GM23248 (cell line): ENCODE results near the gene SMYD3.

ENCODE experiments used
- EZH2 ChIP-seq: fragments of 200-600 bp; sonication (generic); IDR thresholded peaks from 2 replicates; pipeline ENCODE4 v1.6.1; 2018; ENCODE audit warnings: antibody characterized with exemption, mild to moderate bottlenecking; ENCODE audit not compliant: insufficient read depth, poor library complexity, severe bottlenecking
- EZH2phosphoT487 ChIP-seq: fragments of 200-600 bp; sonication (generic); IDR thresholded peaks from 2 replicates; pipeline ENCODE4 v1.6.1; 2018; ENCODE audit warnings: antibody characterized with exemption, moderate library complexity, mild to moderate bottlenecking, low read depth; ENCODE audit not compliant: insufficient read depth

- TF ChIP-seq EZH2 (no peak), EZH2phosphoT487 (no peak)
These were observed 496.7 kb downstream of the SMYD3 start for GRCh38 chr1:246010386-246010785.
